Motor neuron (in vitro differentiated cells): Measurements from ENCODE around the gene DBET. TPM values are rescaled to one million over a fixed set of nuclear protein-coding genes. Genes with fewer than 3 reads are reported as not detected.
"Not testable (repeated sequence)": the region's sequence is repeated elsewhere in the genome, so short reads cannot be mapped to it uniquely, and the experiment has no call there.

Experiments
- ATAC-seq, 8 experiments: fragments of 200-7000 bp; cut with Tn5 transposase; replicated peaks in 6 of 8; 2 replicates each; pipeline ENCODE4 v1.8.0; 2021; ENCODE audit warnings: mild to moderate bottlenecking in 8 of 8, moderate library complexity in 8 of 8
- H3K27ac ChIP-seq, 2 donors: fragments of 250-450 bp; sonication (Bioruptor Pico); 2 replicates each; pipeline ENCODE4 v1.9.0; 2021; ENCODE audit warnings: antibody characterized with exemption in 2 of 2, mild to moderate bottlenecking in 2 of 2, moderate library complexity in 1 of 2
- H3K4me1 ChIP-seq, 2 donors: fragments of 250-450 bp; sonication (Bioruptor Pico); replicated peaks in 1 of 2; 2 replicates each; pipeline ENCODE4 v1.6.1; 2021; ENCODE audit warnings: antibody characterized with exemption in 2 of 2, mild to moderate bottlenecking in 2 of 2, moderate library complexity in 1 of 2
- H3K4me3 ChIP-seq, 5 donors: fragments of 250-450 bp; sonication (Bioruptor Pico); 2 replicates each; pipeline ENCODE4 v1.9.0; 2021; ENCODE audit warnings: antibody characterized with exemption in 5 of 5, mild to moderate bottlenecking in 5 of 5, moderate library complexity in 4 of 5
- WGBS, 10 experiments: fragments of 450-650 bp; shearing (Covaris generic); methylation state at CpG; one replicate each; pipeline ENCODE4 v1.0.0; 2022; 5-methylcytosine and 5-hydroxymethylcytosine counted together
- in situ Hi-C, 9 experiments: fragments of 400-800 bp; cut with MboI; loops; one replicate each; pipeline ENCODE4 v1.15.0; 2021; ENCODE audit warnings: low sequenced_read_pairs in 9 of 9, low pct_unique_long_range_greater_than_20kb in 2 of 9; ENCODE audit not compliant: unreplicated experiment in 9 of 9
- total RNA-seq, 8 experiments: library from RNA; unstranded; fragments of 300-600 nt; gene quantifications; 2 replicates each; pipeline versions ENCODE4 v1.2.3 to v1.2.4, GENCODE V29; 2022

Gene DBET
- total RNA-seq: under 1 TPM in 6 of 8 experiments, not detected in 2; 0.04 to 0.85 (median 0.14) TPM

GRCh38 chr4:190064342-190064741 lies at the start of gene DBET:
Gene DBET, plus strand, starts transcription at chr4:190064502.
- H3K27ac ChIP-seq, H3K4me1 ChIP-seq, H3K4me3 ChIP-seq, in situ Hi-C loops: not testable (repeated sequence)
- peak in 2 of 8 experiments; percentile 31 to 85 for ATAC-seq
- WGBS, 10 experiments: 17% methylated on average over 1 of the region's 2 CpGs; no CpG with 5 or more reads in 9 of the 10 experiments

- Histone ChIP-seq H3K4me3 (peak overlapping the region in 2 of 5 donors; percentile 5 to 15), H3K4me1 (peaks cover 0 to 3% of the 10 kb centered on the region in 2 donors), H3K27ac (no peak overlapping the region)
- 0 to 28% (median 6%) methylated on average over 2 to 11 of the region's 76 CpGs; no CpG with 5 or more reads in 5 of the 10 experiments for WGBS, 10 experiments
- in situ Hi-C loops: no loop called here
- ATAC-seq: peak in 7 of 8 experiments; percentile 12 to 78 (median 42)
Measured at GRCh38 chr4:190014771-190015537, 49.3 kb upstream of the DBET start.

- peaks cover 0 to 3% of the 10 kb centered on the region in 2 donors for H3K4me1 ChIP-seq
- in situ Hi-C loops: no loop called here
- no peak for ATAC-seq
- no peak overlapping the region for H3K27ac ChIP-seq
- 0 to 65% (median 10%) methylated on average over 3 to 15 of the region's 43 CpGs for WGBS, 10 experiments
- H3K4me3 ChIP-seq: no peak overlapping the region
Measured at GRCh38 chr4:190015538-190016368, 48.5 kb upstream of the DBET start.

GRCh38 chr4:190016369-190017289 lies 47.7 kb upstream of the DBET start:
- in situ Hi-C loops: no loop called here
- 0 to 61% (median 14%) methylated on average over 1 to 15 of the region's 43 CpGs for WGBS, 10 experiments
- Histone ChIP-seq H3K27ac (no peak overlapping the region), H3K4me1 (peaks cover 0 to 3% of the 10 kb centered on the region in 2 donors), H3K4me3 (no peak overlapping the region)
- ATAC-seq: no peak

GRCh38 chr4:190017357-190018200 lies 46.7 kb upstream of the DBET start:
- 0 to 5% (median 0%) methylated on average over 2 to 4 of the region's 62 CpGs; no CpG with 5 or more reads in 7 of the 10 experiments for WGBS, 10 experiments
- in situ Hi-C loops: no loop called here
- peak in 3 of 8 experiments; percentile 25 to 53 (median 48) for ATAC-seq

GRCh38 chr4:190018201-190018920 lies 45.9 kb upstream of the DBET start:
- H3K4me3 ChIP-seq: no peak overlapping the region
- in situ Hi-C loops: no loop called here
- peaks cover 0 to 3% of the 10 kb centered on the region in 2 donors for H3K4me1 ChIP-seq
- no peak for ATAC-seq
- no peak overlapping the region for H3K27ac ChIP-seq
- WGBS, 10 experiments: 4 to 20% (median 15%) methylated on average over 1 to 11 of the region's 38 CpGs; no CpG with 5 or more reads in 6 of the 10 experiments

More at GRCh38 chr4:190017357-190018200, 46.7 kb upstream of the DBET start:
- no peak overlapping the region for H3K27ac ChIP-seq
- H3K4me1 ChIP-seq: peaks cover 0 to 3% of the 10 kb centered on the region in 2 donors
- peak overlapping the region in 1 of 5 donors; percentile 4 for H3K4me3 ChIP-seq

GRCh38 chr4:190019023-190019858 lies 45.1 kb upstream of the DBET start:
- Histone ChIP-seq H3K4me1 (peaks cover 0 to 3% of the 10 kb centered on the region in 2 donors), H3K27ac (no peak overlapping the region), H3K4me3 (no peak overlapping the region)
- ATAC-seq: no peak
- 0 to 17% (median 10%) methylated on average over 4 to 15 of the region's 57 CpGs; no CpG with 5 or more reads in 3 of the 10 experiments for WGBS, 10 experiments
- in situ Hi-C loops: no loop called here

- in situ Hi-C loops, H3K27ac ChIP-seq, H3K4me3 ChIP-seq, H3K4me1 ChIP-seq, ATAC-seq: not testable (repeated sequence)
- 0 to 19% (median 6%) methylated on average over 1 to 14 of the region's 29 CpGs; no CpG with 5 or more reads in 4 of the 10 experiments for WGBS, 10 experiments
Measured at GRCh38 chr4:190019859-190020463, 44.3 kb upstream of the DBET start.

GRCh38 chr4:190020790-190021717 lies 43.2 kb upstream of the DBET start:
- Histone ChIP-seq H3K4me1 (peaks cover 0 to 3% of the 10 kb centered on the region in 2 donors), H3K4me3 (peak overlapping the region; percentile 19 to 31 (median 26)), H3K27ac (no peak overlapping the region)
- in situ Hi-C loops: no loop called here
- ATAC-seq: peak; percentile 15 to 90 (median 76)
- 0 to 11% (median 4%) methylated on average over 2 to 17 of the region's 55 CpGs; no CpG with 5 or more reads in 2 of the 10 experiments for WGBS, 10 experiments
